HepG2 (cell line): ENCODE measurements around the gene GDF9. TPM values are rescaled to one million over a fixed set of nuclear protein-coding genes. Genes with fewer than 3 reads are reported as not detected.

Experiments
- ATAC-seq: fragments of 200-7000 bp; cut with Tn5 transposase; 3 replicates; pipeline ENCODE4 v1.9.1; 2020; ENCODE audit warnings: mild to moderate bottlenecking, moderate library complexity
- BruUV-seq: library from RNA; stranded (reverse); fragments of 400-500 nt; replicated peaks from 2 replicates; lab custom pipeline; 2021; lab: Mats Ljungman, UMichigan
- CTCF ChIA-PET: fragments of 300-600 bp; formaldehyde crosslinking; extraction: SDS; loops from one replicate; lab custom pipeline; 2021; ENCODE audit warnings: low total read pairs, inconsistent platforms, low intra/inter-chr PET ratio; lab: Yijun Ruan, JAX
- POLR2A ChIA-PET: fragments of 350-600 bp; sonication (Branson Sonifier 250); formaldehyde crosslinking; loops from one replicate; lab custom pipeline; 2020; ENCODE audit warnings: antibody characterized with exemption, inconsistent platforms; lab: Yijun Ruan, JAX
- DNase-seq: peaks from one replicate; pipeline ENCODE4 v3.0.0-alpha.2; 2015; ENCODE audit warnings: low spot score
- FAIRE-seq: peaks from 3 replicates; lab custom pipeline; 2011; peaks lifted over from hg19 to GRCh38; lab: Jason Lieb, UNC
- H2AFZ ChIP-seq: one replicate; pipeline ENCODE4 v1.6.1; 2011; ENCODE audit warnings: low read length, inconsistent platforms
- H3K27ac ChIP-seq: fragments of 300-600 bp; 3 replicates; pipeline ENCODE4 v1.8.0; 2011; ENCODE audit warnings: mixed run types, mild to moderate bottlenecking, mixed read lengths, low read length, inconsistent platforms; ENCODE audit not compliant: insufficient read depth; ENCODE audit errors: extremely low read length
- H3K27me3 ChIP-seq, 2 experiments: fragments of 200-600 bp in 1 of 2; 2 replicates in 1 of 2; 3 replicates in 1 of 2; pipeline versions ENCODE4 v1.6.0 to v1.8.0; 2011; ENCODE audit warnings: low read length in 2 of 2, mild to moderate bottlenecking in 2 of 2, moderate library complexity in 2 of 2, inconsistent platforms in 1 of 2; ENCODE audit not compliant: insufficient read depth in 2 of 2, control insufficient read depth in 1 of 2
- H3K36me3 ChIP-seq, 2 experiments: fragments of 200-600 bp in 1 of 2; replicated peaks in 1 of 2; 2 replicates in 1 of 2; 3 replicates in 1 of 2; pipeline versions ENCODE4 v1.5.1 to v1.8.0; 2011; ENCODE audit warnings: low read length in 2 of 2, inconsistent platforms in 1 of 2; ENCODE audit not compliant: insufficient read depth in 2 of 2, control insufficient read depth in 1 of 2
- H3K4me1 ChIP-seq: 2 replicates; pipeline ENCODE4 v1.5.1; 2012; ENCODE audit warnings: low read length, inconsistent platforms; ENCODE audit not compliant: insufficient read depth
- H3K4me2 ChIP-seq: 2 replicates; pipeline ENCODE4 v1.6.0; 2011; ENCODE audit warnings: low read depth, low read length, inconsistent platforms
- H3K4me3 ChIP-seq, 3 experiments: fragments of 200-600 bp in 1 of 3; sonication (generic), shearing (Covaris generic) in 1 of 3; replicated peaks in 1 of 3; 2 replicates each; pipeline ENCODE4 v1.5.1; 2011 to 2016; ENCODE audit warnings: low read length in 3 of 3, inconsistent platforms in 2 of 3, low read depth in 2 of 3, mild to moderate bottlenecking in 2 of 3, control low read depth in 1 of 3, mixed read lengths in 1 of 3; ENCODE audit not compliant: insufficient read depth in 1 of 3
- H3K79me2 ChIP-seq: one replicate; pipeline ENCODE4 v1.6.1; 2011; ENCODE audit warnings: low read length, inconsistent platforms; ENCODE audit not compliant: insufficient read depth
- H3K9ac ChIP-seq: 2 replicates; pipeline ENCODE4 v1.6.0; 2011; ENCODE audit warnings: mild to moderate bottlenecking, low read depth, low read length, inconsistent platforms; ENCODE audit not compliant: insufficient read depth
- H3K9me3 ChIP-seq: 2 replicates; pipeline ENCODE4 v1.5.1; 2012; ENCODE audit warnings: mild to moderate bottlenecking, low read length
- H4K20me1 ChIP-seq: 2 replicates; pipeline ENCODE4 v1.6.0; 2011; ENCODE audit warnings: inconsistent platforms, mild to moderate bottlenecking, low read length, moderate library complexity; ENCODE audit not compliant: insufficient read depth
- FIP1L1 ChIP-seq: fragments of 200-400 bp; formaldehyde crosslinking; IDR thresholded peaks from 2 replicates; pipeline ENCODE4 v1.6.1; 2018; ENCODE audit warnings: low read depth, mild to moderate bottlenecking, low read length, moderate library complexity, borderline replicate concordance; ENCODE audit not compliant: insufficient read depth
- MAFK ChIP-seq, 2 experiments: IDR thresholded peaks in 1 of 2; conservative IDR thresholded peaks in 1 of 2; 2 replicates each; pipeline ENCODE4 v1.6.1; 2011; ENCODE audit warnings: improper control_type of control experiment in 2 of 2, low read length in 2 of 2
- NFRKB ChIP-seq: fragments of 450-650 bp; IDR thresholded peaks from 2 replicates; pipeline ENCODE4 v1.6.1; 2017
- PHF21A ChIP-seq: sonication (generic); formaldehyde crosslinking; IDR thresholded peaks from 2 replicates; pipeline ENCODE4 v1.5.0; 2020; ENCODE audit warnings: mild to moderate bottlenecking, missing genetic modification reagents
- SMAD1 ChIP-seq: sonication (generic); formaldehyde crosslinking; IDR thresholded peaks from 2 replicates; pipeline ENCODE4 v1.4.0; 2020; ENCODE audit warnings: missing genetic modification reagents, low read depth, mild to moderate bottlenecking, borderline replicate concordance
- ZNF121 ChIP-seq: sonication (generic); formaldehyde crosslinking; IDR thresholded peaks from 2 replicates; pipeline ENCODE4 v1.5.0; 2020; ENCODE audit warnings: mild to moderate bottlenecking, missing genetic modification reagents
- ZNF251 ChIP-seq: sonication (generic); formaldehyde crosslinking; IDR thresholded peaks from 2 replicates; pipeline ENCODE4 v1.9.0; 2021; ENCODE audit warnings: mild to moderate bottlenecking, missing genetic modification reagents
- WGBS: methylation state at CpG from one replicate; pipeline ENCODE4 v1.1.6; 2017; ENCODE audit warnings: low lambda C conversion rate; 5-methylcytosine and 5-hydroxymethylcytosine counted together
- in situ Hi-C: cut with HindIII; loops from 2 replicates; pipeline ENCODE4 v1.10.0; 2017; ENCODE audit warnings: low pct_unique_long_range_greater_than_20kb; ENCODE audit not compliant: extremely low pct_ligation_motif_present
- intact Hi-C: fragments of 100-400 bp; cut with micrococcal nuclease; formaldehyde crosslinking; loops from one replicate; pipeline ENCODE4 v1.10.0; 2022; ENCODE audit not compliant: unreplicated experiment
- polyA plus RNA-seq, 8 experiments: library from polyadenylated mRNA; depleted of rRNA in 3 of 8; stranded (reverse) in 7 of 8; unstranded in 1 of 8; fragments of >200 nt; fragmentation: Illumina TruSeq in 4 of 8; extraction: Trizol in 4 of 8; gene quantifications; 2 replicates each; pipeline versions ENCODE4 v1.2.1 to v1.2.3, GENCODE V29; 2011 to 2016; ENCODE audit warnings: low read depth in 4 of 8, missing spikeins in 1 of 8, mixed read lengths in 1 of 8; ENCODE audit not compliant: insufficient read depth in 1 of 8
- total RNA-seq, 5 experiments: library from RNA; depleted of rRNA; stranded (reverse); fragments of >200 nt; fragmentation: Illumina TruSeq; extraction: Trizol; gene quantifications; 2 replicates each; pipeline ENCODE4 v1.2.3, GENCODE V29; 2016; ENCODE audit warnings: low read depth in 1 of 5
- TF ChIP-seq, protein P1 (sequence below): sonication (generic); formaldehyde crosslinking; IDR thresholded peaks from 2 replicates; pipeline ENCODE4 v1.5.1; 2020; ENCODE audit warnings: missing genetic modification reagents, mild to moderate bottlenecking, borderline replicate concordance
- TF ChIP-seq, protein P2 (sequence below): sonication (generic); formaldehyde crosslinking; IDR thresholded peaks from 2 replicates; pipeline ENCODE4 v1.4.0; 2020; ENCODE audit warnings: missing genetic modification reagents
- TF ChIP-seq, protein P3 (sequence below): sonication (generic); formaldehyde crosslinking; IDR thresholded peaks from 2 replicates; pipeline ENCODE4 v1.4.0; 2020; ENCODE audit warnings: mild to moderate bottlenecking, missing genetic modification reagents
- TF ChIP-seq, protein P4 (sequence below): sonication (generic); formaldehyde crosslinking; IDR thresholded peaks from 2 replicates; pipeline ENCODE4 v1.5.0; 2020; ENCODE audit warnings: mild to moderate bottlenecking, missing genetic modification reagents

Gene GDF9
- total and polyA plus RNA-seq, 2 of the 13 experiments (the other 11 are each of a cell fraction or from before 2014, with no cell fraction given): 0.33 to 0.38 TPM

- TF ChIP-seq, protein P1, sequence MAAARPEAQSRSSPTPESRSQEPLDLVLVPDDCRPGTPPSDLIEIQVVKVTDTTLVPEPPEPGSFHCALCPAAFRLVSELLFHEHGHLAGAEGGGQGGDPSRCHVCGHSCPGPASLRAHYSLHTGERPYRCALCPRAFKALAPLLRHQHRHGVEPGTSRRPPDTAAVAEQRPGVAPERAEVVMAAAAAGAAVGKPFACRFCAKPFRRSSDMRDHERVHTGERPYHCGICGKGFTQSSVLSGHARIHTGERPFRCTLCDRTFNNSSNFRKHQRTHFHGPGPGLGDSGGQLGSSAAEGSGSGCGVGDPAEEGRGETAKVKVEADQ: no peak
- TF ChIP-seq ZNF251: no peak
- TF ChIP-seq, all 625 proteins: peak for 0
Observed at GRCh38 chr5:132859889-132860437, 6.3 kb downstream of the GDF9 start (continued).

DNA sequence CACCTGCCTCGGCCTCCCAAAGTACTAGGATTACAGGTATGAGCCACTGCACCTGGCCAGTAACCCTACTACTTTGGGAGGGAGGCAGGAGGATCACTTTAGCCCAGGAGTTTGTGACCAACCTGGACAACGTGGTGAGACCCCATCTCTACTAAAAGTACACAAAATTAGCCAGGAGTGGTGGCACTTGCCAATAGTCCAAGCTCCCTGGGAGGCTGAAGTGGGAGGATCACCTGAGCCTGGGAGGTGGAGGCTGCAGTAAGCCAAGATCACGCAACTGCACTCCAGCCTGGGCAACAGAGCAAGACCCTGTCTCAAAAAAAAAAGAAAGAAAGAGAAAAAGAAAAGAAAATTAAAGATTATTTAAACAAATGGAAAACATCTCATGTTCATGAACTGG, 10.3 kb downstream of the GDF9 start:
- no peak for DNase-seq
- intact Hi-C loops: no loop called here
- Histone ChIP-seq H3K4me1 (peaks cover 42% of the 10 kb centered on the region), H3K9ac (no peak overlapping the region), H4K20me1 (no peaks in the 10 kb centered on the region), H3K79me2 (no peaks in the 10 kb centered on the region), H3K27me3 (no peaks in the 10 kb centered on the region; a peak in 1 of 5 replicates), H3K4me3 (no peak overlapping the region), H3K36me3 (no peaks in the 10 kb centered on the region), H2AFZ (no peak overlapping the region), H3K4me2 (no peak overlapping the region), H3K27ac (no peak overlapping the region), H3K9me3 (no peaks in the 10 kb centered on the region)
- FAIRE-seq: no peak
- POLR2A ChIA-PET: no interaction called here
- CTCF ChIA-PET: no interaction called here
- in situ Hi-C loops: no loop called here
- TF ChIP-seq, protein P2, sequence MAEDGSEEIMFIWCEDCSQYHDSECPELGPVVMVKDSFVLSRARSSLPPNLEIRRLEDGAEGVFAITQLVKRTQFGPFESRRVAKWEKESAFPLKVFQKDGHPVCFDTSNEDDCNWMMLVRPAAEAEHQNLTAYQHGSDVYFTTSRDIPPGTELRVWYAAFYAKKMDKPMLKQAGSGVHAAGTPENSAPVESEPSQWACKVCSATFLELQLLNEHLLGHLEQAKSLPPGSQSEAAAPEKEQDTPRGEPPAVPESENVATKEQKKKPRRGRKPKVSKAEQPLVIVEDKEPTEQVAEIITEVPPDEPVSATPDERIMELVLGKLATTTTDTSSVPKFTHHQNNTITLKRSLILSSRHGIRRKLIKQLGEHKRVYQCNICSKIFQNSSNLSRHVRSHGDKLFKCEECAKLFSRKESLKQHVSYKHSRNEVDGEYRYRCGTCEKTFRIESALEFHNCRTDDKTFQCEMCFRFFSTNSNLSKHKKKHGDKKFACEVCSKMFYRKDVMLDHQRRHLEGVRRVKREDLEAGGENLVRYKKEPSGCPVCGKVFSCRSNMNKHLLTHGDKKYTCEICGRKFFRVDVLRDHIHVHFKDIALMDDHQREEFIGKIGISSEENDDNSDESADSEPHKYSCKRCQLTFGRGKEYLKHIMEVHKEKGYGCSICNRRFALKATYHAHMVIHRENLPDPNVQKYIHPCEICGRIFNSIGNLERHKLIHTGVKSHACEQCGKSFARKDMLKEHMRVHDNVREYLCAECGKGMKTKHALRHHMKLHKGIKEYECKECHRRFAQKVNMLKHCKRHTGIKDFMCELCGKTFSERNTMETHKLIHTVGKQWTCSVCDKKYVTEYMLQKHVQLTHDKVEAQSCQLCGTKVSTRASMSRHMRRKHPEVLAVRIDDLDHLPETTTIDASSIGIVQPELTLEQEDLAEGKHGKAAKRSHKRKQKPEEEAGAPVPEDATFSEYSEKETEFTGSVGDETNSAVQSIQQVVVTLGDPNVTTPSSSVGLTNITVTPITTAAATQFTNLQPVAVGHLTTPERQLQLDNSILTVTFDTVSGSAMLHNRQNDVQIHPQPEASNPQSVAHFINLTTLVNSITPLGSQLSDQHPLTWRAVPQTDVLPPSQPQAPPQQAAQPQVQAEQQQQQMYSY: no peak
- TF ChIP-seq, protein P3, sequence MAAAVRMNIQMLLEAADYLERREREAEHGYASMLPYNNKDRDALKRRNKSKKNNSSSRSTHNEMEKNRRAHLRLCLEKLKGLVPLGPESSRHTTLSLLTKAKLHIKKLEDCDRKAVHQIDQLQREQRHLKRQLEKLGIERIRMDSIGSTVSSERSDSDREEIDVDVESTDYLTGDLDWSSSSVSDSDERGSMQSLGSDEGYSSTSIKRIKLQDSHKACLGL (CRISPR knock-in tag): no peak
- TF ChIP-seq FIP1L1: no peak
- no peak for TF ChIP-seq MAFK (conservative IDR thresholded peaks at IDR 0.05 in 1 of 2, IDR thresholded peaks at IDR 0.05 in 1 of 2; ENCODE audit: low read length in 2 of 2)
- TF ChIP-seq, protein P4, sequence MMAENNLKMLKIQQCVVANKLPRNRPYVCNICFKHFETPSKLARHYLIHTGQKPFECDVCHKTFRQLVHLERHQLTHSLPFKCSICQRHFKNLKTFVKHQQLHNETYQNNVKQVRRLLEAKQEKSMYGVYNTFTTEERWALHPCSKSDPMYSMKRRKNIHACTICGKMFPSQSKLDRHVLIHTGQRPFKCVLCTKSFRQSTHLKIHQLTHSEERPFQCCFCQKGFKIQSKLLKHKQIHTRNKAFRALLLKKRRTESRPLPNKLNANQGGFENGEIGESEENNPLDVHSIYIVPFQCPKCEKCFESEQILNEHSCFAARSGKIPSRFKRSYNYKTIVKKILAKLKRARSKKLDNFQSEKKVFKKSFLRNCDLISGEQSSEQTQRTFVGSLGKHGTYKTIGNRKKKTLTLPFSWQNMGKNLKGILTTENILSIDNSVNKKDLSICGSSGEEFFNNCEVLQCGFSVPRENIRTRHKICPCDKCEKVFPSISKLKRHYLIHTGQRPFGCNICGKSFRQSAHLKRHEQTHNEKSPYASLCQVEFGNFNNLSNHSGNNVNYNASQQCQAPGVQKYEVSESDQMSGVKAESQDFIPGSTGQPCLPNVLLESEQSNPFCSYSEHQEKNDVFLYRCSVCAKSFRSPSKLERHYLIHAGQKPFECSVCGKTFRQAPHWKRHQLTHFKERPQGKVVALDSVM (CRISPR knock-in tag): peak; percentile 32; the same call in 1 of the 2 replicates
- TF ChIP-seq SMAD1 (CRISPR knock-in tag): no peak
- TF ChIP-seq ZNF121 (CRISPR knock-in tag): 0 out of 2 replicates have a peak, but pooled peaks have one; percentile 7
- TF ChIP-seq NFRKB: no peak
- no peak for TF ChIP-seq PHF21A (CRISPR knock-in tag)
- BruUV-seq: no TSS peak
- ATAC-seq: no peak
- WGBS: 89% methylated on average over 3 of the region's 3 CpGs
